Articular chondrocyte of knee joint (primary cell): Measurements from ENCODE around the gene CHST14. TPM values are rescaled to one million over a fixed set of nuclear protein-coding genes. Genes with fewer than 3 reads are reported as not detected.

Experiments
- total RNA-seq: library from RNA; depleted of rRNA; stranded (reverse); fragments of >200 nt; gene quantifications from 2 replicates; pipeline ENCODE4 v1.2.3, GENCODE V29; 2012

Gene CHST14, protein sequence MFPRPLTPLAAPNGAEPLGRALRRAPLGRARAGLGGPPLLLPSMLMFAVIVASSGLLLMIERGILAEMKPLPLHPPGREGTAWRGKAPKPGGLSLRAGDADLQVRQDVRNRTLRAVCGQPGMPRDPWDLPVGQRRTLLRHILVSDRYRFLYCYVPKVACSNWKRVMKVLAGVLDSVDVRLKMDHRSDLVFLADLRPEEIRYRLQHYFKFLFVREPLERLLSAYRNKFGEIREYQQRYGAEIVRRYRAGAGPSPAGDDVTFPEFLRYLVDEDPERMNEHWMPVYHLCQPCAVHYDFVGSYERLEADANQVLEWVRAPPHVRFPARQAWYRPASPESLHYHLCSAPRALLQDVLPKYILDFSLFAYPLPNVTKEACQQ
- 13.3 and 15.8 TPM in 2 replicates for total RNA-seq

DNA sequence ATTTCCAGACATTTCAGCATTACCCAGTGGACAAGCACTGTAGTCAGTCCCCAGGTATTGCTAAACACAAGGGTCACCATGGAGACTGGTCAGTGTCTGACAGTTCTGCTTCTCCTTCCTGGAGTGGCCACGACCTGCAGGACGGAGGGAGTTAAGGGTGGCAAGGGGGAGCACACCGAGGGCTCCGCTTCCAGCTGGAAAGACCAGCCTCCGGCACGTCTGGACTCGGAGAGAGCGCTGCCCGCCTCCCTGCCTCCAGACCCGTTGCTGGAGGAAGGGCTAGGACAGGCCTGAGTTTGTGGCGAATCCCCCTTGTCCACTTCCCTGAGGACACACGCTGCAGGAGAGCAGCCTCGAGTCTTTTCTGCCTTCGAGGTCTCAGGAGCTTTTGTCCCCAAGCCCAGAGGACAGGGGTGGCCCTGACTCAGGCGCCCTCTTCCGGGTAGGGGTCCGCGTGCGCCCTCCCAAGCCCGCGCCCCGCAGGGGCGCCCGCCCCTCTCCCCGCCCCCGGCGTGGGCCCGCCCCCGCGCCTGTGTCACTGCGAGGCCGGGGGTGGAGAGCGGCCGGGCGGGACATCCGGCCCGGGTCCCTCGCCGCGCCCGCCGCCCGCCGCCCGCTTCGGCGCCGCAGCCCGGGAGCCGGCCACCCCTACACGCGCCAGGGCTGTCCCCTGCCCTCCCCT is at the start of gene CHST14:
Gene CHST14, plus strand, starts transcription at position 562 of the 682 bp plus-strand sequence. CDS start 230 bp downstream, outside the sequence.

DNA sequence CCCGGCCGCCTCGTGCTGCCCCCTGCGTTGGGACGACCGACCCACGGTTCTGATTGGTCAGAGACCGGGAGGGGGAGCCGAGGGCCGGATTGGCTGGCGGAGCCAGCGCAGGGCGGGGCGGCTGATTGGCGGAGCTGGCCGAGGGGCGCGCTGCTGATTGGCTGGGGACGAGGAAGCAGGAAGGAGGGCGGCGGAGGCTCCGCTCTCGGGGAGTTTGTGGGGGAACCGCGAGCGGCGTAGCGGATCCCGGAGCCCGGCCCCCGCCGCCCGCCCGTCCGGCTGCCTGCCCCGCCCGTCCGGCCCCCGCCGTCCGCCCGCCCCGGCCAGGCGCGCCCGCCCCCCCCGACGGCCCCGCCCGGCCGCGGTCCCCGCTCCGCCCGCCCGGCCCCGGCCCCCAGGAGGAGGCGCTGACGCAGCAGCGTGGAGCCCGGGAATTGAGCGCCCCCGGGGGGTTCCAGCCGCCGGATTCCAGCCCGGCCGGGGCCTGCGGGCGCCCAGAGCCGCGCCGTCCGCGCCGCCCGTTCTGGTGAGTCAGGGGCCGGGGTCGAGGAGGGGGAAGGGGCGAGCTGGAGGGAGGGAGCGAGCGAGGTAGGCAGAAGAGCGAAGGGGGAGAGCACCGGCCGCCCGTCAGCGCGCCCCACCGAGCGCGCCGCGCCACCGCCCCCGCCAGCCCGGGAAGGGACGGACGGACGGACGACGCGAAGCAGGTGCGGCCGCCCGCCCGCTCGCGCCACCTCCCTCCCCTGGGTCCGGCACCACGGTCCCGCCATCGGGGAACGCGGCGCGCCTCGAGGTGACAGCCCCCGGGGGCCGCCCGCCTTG is 29.8 kb upstream of the CHST14 start, which contains the start of gene BAHD1:
Gene BAHD1, plus strand, starts transcription at position 211 of the 822 bp plus-strand sequence. CDS start 17,512 bp downstream, outside the sequence.

Other genes with a start within 250 kb of the CHST14 start
- gene PAK6, start 231.9 kb upstream of the CHST14 start, total RNA-seq: not detected in 2 replicates
- not detected in 2 replicates for gene ANKRD63, start 187.9 kb upstream of the CHST14 start, total RNA-seq
- not detected in 2 replicates for gene PLCB2, start 163.0 kb upstream of the CHST14 start, total RNA-seq
- gene INAFM2, start 147.3 kb upstream of the CHST14 start, total RNA-seq: 6.1 and 6.7 TPM in 2 replicates
- gene CCDC9B, start 130.0 kb upstream of the CHST14 start, total RNA-seq: 8.5 and 12.5 TPM in 2 replicates
- not detected in 2 replicates for gene PHGR1, start 120.0 kb upstream of the CHST14 start, total RNA-seq
- gene DISP2, start 112.8 kb upstream of the CHST14 start, total RNA-seq: 0.11 and 0.13 TPM in 2 replicates
- 32.6 and 32.7 TPM in 2 replicates for gene KNSTRN, start 88.3 kb upstream of the CHST14 start, total RNA-seq
- 33.5 and 35.7 TPM in 2 replicates for gene IVD, start 65.2 kb upstream of the CHST14 start, total RNA-seq
- 5.7 and 8.1 TPM in 2 replicates for gene BAHD1, start 30.0 kb upstream of the CHST14 start, total RNA-seq
- 27.7 and 28.1 TPM in 2 replicates for gene CCDC32, start 94.1 kb downstream of the CHST14 start, total RNA-seq
- 8.2 and 8.6 TPM in 2 replicates for gene RPUSD2, start 98.3 kb downstream of the CHST14 start, total RNA-seq
- gene KNL1, start 123.3 kb downstream of the CHST14 start, total RNA-seq: 15.5 and 23.8 TPM in 2 replicates
- gene RAD51, start 224.2 kb downstream of the CHST14 start, total RNA-seq: 2.4 and 4.8 TPM in 2 replicates